GM12872 (cell line): Measurements from ENCODE around the gene FCHO1.

Experiments used
- TF ChIP-seq, protein P1 (sequence below): IDR thresholded peaks from 3 replicates; pipeline ENCODE4 v1.5.1; 2011; ENCODE audit warnings: low read depth, mild to moderate bottlenecking, low read length, moderate library complexity; ENCODE audit not compliant: insufficient read depth

FCHO1 gene

DNA sequence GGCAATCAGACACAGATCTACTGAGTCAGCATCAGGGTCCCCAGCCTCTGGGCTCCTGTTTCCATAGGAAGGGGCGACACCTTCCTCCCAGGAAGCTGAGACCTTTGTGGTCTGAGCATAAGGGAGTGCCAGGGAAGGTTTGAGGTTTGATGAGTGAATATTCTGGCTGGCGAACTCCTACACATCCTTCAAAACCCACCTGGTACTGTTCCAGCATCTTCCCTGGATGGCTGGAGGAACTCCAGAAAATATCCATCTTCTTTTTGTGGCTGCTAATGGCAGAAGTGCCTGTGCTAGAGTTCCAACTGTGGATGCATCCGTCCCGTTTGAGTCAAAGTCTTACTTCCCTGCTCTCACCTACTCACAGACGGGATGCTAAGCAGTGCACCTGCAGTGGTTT, 60.8 kb downstream of the FCHO1 start:
- TF ChIP-seq, protein P1, sequence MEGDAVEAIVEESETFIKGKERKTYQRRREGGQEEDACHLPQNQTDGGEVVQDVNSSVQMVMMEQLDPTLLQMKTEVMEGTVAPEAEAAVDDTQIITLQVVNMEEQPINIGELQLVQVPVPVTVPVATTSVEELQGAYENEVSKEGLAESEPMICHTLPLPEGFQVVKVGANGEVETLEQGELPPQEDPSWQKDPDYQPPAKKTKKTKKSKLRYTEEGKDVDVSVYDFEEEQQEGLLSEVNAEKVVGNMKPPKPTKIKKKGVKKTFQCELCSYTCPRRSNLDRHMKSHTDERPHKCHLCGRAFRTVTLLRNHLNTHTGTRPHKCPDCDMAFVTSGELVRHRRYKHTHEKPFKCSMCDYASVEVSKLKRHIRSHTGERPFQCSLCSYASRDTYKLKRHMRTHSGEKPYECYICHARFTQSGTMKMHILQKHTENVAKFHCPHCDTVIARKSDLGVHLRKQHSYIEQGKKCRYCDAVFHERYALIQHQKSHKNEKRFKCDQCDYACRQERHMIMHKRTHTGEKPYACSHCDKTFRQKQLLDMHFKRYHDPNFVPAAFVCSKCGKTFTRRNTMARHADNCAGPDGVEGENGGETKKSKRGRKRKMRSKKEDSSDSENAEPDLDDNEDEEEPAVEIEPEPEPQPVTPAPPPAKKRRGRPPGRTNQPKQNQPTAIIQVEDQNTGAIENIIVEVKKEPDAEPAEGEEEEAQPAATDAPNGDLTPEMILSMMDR, result no peak

DNA sequence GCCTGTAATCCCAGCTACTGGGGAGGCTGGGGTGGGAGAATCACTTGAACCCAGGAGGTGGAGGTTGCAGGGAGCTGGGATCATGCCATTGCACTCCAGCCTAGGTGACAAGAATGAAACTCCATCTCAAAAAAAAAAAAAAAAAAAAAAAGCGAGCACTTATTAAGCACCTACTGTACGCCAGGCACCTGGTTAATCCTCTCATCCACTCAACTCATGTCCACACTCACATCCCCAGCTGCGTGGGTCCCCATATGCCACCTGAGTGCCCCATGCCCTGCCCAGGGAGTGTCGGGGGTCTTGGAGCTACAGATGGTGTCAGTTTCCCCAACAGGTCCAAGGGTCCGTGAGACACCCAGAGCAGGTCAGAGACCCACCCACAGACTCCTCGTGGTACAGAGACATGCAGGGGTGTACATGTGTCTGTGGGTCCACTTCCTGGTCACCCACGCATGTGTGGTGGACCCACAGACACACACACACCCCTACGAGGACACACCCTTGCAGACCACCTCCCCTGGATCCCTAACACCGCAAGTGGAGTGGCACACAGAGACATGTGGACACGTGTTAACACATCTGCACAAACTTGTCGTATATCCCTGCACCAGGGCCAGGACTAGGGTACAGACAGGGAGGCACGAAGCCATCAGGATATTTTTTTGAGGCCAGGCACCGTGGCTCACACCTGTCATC, 66.5 kb downstream of the FCHO1 start:
- TF ChIP-seq, protein P1, result no peak

DNA sequence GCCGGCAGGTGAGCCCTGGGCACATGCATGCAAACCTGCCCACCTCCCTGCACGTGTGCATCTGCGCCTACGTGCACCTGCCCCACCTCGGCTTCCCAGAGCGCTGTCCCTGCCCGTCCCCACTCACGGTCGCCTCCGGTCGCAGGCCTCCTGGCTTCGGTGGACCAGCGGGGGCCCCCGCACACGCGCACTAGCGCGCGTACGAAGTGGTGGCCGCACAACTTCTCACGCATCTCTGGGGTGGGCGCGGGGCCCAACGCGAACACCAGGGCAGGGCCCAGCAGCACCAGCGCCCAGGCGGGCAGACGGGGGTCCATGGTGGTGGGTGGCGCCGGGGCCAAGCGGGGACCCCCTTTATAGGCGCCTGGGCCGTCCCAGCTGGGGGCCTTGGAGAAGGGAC, 69.9 kb downstream of the FCHO1 start, which contains the start of gene INSL3:
TSS of gene INSL3 (minus strand) at position 330 of the 400 bp plus-strand sequence. CDS start at position 317, 13 bp downstream.
- TF ChIP-seq, protein P1, result no peak

DNA sequence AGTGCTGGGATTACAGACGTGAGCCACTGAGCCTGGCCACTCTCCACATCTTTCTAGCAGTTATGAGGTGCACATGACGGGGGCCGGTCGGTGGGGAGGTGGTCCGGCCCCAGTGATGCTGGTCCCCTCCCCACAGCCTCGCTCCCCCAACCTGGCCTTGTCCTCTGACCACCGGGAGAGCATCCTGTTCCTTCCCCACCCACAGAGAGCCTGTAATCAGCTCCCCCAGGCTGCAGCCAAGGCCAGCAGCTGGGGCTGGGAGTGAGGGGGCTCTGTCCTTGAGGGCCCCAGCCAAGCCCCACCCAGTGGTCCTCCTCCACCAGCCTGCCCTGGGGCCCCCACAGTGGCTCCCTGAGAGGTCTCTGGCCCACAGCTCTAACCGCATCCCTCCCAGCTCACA, 73.1 kb downstream of the FCHO1 start:
- TF ChIP-seq, protein P1, result no peak

DNA sequence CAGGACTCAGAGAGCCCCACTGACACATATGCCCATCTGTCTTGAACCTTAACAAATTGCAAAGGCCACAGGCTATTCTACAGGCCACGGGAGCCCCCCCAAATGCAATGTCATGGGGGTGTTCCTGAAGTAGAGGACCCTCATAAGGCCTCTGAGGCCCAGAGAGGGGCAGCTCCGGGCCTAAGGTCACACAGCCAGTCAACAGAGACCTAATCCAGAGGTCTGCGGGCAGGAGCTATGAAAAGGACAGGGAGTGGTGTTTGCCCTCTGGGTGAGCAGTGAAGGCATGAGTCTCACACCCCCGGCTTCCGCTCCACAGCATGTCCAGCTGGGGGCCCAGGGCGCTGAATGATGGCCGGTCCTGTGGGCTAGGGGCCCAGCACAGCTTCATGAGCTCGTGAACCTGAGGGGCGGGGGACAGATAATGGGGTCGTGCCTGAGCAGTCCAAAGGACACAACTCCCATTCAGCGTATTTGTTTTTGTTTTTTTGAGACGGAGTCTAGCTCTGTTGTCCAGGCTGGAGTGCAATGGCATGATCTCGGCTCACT, 75.3 kb downstream of the FCHO1 start:
- TF ChIP-seq, protein P1, result no peak

DNA sequence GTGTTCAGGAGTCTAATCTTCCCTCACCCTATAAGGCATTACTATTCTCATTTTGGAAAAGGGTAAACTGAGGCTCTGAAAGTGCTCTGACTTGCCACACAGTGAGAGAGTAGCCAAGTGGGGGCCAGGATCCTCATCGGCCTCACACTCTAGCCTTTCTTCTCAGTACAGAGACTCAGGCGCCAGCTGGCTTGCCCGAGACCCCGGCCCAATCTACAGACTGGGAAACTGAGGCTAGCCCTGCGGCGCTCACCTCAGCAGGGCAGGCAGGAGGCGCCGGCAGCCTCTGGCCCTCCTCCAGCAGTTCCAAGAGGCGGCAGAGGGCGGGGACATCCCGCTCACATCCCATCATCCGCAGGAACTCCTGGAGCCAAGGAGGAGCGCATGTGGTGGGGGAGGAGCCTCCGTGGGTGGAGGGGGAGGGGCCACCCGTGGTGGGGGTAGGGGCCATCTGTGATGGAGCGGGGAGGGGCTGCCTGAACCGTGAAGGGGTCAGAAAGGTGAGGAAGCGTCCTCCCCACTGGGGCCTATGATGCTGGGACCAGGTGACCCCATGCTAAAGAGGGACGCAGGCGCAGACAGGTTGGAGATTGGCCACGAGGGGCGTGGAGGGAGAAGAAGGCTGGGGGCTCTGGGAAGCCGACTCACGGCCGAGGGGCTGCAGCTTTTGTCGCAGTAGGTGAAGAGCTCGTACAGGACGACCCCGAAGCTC, 78.7 kb downstream of the FCHO1 start:
- TF ChIP-seq, protein P1, result no peak

DNA sequence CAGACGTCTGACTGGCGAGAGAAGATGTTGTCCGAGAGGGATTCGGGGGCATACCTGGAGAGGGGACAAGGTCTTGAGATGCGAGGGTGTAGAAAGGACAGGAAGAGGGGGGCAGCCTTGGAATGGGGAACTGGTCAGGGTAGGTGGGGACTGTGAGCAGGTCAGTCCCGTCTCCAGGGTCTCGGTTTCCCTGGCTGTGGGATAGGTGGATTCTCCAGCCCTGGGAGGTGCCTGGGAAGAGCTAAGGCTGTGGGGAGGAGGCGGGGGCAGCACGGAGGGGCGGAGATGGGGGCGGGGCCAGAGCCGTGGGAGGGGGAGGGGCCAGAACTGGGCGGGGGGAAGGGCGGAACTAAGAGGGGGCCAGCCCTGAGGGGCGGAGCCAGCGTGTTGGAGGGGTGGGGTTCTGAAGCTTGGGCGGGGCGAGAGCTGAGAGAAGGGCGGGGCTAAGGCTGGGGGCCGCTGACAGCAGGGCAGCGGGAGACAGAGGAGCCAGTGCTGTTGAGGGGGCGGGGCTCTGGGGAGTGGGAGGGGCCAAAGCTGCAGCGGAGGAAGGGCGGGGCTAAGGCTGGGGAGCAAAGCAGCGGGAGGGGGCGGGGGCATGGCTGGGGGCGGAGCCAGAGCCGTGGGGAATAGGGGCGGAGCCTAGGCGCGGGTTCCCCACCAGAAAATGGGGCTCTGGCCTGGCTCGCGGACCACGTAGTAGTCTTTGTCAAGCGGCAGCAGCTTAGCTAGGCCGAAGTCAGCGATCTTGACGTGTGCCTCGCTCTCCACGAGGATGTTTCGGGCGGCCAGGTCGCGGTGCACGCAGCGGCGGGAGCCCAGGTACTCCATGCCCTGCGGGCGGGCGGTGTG, 79.5 kb downstream of the FCHO1 start:
- TF ChIP-seq, protein P1, result no peak
